ENCODE measurements around the gene ZEB2.

Gene ZEB2

DNA sequence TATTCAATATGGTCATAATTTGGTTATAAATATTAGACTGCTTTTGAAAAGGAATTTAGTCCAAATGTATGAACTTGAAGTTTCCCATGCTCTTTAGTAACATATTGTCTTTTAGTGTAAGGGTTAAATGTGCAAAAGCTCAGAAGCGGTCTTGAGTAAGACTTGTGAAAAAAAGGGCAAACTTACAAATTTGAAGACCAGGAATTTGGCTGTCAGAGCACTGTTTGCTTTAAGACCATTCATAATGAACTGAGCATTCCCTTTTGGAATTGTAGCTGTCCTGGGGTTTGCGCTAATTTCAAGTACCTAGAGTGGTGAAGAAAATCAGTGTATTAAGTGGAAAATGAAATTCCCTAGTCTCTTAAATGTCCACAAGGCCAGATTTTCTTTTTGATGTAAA lies 6.9 kb upstream of the ZEB2 start:
- DNase-seq: no peak

DNA sequence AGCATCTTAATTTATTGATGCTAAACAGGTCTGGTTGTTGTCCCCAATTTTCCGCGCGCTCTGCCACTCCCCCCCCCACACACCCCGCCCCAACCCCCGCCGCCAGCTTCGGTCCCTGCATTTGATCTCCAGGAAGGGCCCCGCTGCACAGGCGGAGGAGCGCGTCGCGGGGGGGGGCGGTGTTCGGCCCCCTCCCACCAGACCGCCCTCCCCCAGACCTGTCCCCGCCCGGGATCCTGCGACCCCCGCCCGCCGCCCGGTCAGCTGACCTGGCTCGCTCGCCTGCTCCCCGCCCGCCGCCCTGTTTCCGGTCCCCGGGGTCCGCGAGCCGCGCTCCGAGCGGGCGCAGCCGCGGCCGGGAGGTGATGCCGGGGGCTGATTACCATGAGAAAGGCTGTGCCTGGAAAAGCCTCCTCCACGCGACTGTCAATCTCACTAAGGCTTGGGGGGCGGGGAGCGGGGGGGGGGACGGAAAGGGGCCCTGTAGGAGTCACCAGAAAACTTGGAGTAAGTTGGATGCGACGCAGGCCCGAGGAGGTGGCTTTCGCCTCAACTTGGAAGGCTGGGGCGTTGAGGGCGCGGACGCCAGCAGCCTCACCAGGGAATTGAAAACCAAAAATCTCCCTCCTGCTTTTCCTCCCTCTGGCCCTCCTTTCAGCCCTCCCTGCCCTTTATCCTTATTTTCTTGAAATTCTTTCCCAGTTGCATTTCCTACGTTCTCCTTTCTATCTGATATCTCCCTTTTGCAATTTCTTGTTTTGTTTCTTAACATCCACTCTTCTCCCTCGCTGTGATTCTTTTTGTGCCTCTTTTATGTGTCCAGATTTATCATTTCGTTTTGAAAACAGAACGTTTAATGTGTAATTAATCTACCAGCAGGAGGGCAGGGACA lies 4.4 kb upstream of the ZEB2 start:
- DNase-seq: peak; percentile 89

DNA sequence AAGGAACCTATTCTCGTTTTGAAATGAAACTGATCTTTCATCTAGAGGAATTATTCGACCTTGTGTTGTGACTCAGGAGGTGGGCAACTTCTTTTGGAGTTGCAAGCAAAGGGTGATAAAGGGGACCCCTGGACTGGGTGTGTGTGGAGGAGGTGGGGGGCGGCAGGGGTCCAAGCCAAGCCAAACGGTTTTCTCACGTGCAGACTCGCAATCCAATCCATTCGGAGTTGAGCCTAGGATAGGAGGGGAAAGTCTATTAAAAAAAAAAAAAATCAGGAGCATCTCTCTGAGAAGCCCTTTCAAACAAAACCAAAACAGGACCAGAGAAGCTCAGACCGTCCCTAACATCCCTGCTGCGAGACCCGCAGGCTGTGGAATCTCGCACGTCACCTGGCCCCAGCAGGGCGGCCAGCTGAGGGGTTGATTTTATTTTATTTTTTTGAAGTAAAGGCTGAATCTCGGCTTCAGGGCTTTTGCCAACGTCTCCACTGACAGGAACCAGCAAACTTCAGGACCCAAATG lies 3.7 kb upstream of the ZEB2 start:
- DNase-seq: peak; percentile 77

DNA sequence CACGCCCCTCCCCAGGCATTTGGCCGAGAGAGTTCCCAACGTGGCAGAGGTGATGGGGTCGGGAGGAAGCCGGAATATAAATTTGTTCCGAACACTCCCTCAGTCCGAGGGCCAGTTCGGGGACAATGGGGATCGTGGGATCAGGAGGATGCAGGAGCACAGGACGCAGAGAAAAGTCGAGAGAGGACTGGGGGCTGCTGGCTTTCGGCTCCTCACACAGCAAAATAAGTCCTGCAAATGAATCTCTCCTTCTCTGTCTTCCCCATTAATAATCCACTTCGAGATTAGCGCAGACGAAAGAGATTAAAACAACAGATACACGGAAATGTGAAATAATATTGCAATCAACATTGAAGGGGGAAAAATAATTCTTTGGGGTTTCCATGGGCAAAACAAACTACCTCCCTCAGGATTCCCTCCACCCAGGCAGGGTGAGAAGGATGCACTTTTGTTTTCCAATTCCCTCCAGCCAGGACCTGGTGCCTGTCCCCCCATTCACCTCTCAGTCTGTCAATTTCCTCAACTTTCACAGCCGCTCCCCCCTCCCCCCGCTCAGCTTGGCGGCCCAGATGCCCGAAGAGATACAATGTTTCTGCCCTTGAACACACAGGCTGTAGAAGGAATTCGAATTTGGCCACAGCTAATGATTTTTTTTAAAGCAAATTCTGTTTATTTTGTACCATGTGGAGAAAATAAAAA lies 3.1 kb upstream of the ZEB2 start:
- no peak for DNase-seq

DNA sequence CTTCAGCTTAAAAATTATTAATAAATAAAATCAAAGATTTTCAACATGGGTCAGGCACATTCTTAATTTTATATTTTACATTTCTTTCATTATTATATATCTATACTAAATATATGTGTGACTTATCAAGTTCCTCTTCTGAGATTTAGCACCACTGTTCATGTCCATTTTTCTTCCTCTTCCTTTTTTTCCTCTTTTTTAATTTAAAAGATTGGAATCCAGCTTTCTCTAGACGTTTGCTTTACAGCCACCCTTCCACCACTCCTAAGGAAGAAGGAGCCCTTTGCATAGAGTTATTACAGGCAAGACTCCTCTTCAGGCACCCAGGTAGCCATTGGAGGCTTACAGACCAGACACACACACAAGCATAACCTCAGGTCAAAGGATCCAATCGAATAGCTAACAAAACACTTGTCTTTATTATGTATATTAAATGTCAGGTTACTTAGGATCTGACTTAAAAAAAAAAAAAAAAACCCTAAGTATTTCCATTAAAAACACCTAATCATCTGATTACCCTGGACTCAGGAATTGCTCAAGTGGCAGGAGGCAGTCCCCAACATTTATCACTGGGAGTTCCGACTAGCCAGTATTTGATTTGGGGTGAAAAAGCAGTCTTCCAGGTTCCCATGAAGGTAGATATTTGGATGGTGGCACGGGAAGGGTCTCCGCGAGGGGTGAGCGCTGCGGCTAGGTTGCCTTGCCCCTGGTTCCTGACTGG lies 2.4 kb upstream of the ZEB2 start:
- no peak for DNase-seq

DNA sequence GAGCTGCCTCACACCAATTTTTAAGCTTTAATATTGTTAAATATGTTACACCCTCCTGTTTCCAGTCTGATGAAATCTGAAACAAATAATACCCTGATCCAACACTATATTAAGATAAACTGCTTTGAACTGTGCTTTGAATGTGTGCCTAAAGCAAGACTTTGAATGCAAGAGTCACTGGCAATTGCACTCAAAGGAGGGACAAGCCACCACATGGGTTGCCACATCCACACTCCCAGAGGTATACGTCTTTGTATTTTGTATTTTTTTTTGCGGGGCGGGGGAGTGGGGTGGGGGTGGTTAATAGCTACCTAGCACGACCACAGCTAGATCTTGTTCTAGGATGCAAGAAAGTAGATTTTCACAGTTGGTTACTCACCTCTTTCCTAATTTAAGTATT lies 1.8 kb upstream of the ZEB2 start:
- DNase-seq: no peak

DNA sequence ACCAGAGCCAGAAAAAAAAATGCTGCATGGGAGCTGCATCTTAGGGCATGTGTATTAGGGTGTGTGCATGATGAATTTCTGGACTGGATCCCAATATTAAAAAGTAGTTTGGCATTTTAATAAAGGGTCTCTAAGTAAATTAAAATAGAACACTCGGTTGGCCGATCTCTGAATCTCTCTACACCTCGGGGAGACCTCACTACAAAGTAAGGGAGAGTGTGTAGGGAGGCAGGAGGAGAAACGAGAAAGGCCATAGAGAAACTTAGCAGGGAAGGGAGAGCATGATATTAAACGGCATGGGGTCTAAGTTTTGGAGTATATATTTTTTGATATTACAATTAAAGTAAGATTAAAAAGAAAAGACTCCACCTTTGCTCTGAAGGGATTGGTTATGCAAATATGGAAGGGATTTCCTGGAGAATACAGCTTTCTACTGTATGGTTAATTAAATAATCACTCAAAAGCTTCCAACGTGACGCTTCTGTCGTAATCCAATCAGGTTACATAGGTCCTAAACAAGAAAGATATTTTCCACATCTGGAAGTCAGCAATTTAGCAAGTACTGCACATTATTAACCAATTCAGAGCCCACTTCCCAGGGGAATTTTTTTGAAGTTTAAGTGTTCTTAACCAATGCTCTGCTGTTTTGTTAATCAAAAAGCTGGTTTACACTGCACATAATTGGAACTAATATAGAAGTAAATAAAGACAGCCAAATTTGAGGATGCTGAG lies 1.0 kb upstream of the ZEB2 start:
- no peak for DNase-seq

DNA sequence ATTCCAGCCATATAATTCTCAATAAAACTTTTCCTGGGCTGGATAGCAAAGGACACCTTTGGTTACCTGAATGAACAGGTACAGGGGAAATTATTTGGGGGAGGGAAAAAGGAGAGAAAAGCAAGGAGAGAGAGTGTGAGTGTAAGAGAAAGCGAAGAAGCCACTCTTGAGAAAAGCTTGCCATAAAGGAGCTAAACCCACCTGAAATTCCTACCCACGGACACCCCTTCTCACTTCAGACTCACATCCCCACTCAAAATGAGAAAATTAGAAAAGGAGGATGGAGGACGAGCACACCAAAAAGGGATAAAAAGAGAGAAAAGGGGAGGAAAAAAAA lies 354 bp downstream of the ZEB2 start:
- no peak for DNase-seq

DNA sequence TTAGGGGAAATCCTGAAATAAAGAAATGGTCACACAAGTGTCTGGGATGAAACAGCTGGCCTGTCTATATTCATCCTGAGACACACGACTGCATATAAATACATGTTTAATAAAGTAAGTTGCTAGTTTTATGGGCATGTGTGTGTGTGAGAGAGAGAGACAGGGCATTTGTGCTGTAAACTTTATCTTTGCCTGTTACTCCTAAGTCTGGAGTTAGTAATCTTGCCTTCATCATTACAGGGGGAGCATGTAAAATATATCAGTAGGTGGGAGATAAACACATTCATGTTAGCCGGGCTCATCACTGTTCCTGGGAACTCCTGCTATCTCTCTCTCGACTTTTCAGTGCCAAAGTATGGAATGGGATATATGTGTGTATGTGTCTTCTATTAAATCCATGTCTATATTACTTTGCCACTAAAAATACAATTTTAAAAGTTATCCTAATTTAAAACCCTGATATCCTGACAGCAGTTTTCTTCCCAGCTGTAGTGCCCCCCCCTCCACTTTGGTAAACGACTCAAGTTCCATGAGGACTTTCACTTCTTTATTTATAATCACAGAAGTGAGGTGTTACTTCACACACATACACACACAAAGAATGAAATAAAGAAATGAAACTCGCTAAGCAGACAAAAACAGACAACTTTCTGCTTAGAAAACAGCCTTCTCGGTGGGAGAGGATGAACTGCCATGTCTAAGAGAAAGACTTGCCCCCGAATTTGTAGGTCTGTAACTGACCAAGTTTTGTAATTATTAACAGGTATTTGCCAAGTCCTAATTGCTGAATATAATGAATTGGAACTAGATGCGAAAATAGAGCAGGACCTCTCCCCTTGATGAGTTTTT lies 947 bp downstream of the ZEB2 start:
- no peak for DNase-seq

DNA sequence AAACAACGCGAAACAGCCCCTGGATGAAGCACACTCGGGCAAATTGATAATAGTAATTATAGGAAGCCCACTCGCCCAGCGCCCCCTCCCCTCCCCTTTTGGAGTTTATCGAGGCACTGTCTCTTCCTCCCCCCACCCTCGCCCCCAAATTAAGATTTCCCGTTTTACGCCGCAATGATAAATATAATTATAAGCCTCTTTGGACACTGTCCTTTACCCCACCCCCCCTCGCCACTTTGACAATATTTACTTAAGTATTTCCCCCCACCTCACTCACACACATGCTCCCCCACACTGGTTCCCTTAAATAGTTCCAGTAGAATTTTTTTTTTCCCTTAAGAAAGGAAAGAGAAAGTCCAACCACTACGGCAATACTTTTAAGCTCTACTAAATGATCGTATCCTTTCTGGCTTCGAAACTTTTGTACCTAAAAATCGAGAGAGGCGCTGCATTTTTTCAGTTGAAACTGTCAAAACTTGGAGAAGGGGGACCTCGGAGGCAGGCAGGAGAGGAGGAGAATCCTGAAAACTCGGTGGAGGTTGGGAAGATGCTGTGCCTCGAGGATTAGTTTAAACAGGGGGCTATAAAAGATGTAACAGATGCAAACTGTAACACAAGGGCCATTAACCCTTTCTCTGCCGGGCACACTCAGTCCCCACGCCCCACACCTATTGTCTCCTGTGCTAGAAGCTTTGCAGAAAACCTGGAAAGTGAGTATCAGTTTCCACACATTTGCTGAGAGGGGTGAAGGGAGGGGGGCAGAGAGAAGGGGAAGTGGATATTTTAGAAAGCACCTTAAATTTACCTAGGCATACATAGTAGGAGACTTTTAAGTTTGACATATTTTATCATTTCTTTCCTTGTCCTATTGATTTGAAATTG lies 1.8 kb downstream of the ZEB2 start:
- no peak for DNase-seq

DNA sequence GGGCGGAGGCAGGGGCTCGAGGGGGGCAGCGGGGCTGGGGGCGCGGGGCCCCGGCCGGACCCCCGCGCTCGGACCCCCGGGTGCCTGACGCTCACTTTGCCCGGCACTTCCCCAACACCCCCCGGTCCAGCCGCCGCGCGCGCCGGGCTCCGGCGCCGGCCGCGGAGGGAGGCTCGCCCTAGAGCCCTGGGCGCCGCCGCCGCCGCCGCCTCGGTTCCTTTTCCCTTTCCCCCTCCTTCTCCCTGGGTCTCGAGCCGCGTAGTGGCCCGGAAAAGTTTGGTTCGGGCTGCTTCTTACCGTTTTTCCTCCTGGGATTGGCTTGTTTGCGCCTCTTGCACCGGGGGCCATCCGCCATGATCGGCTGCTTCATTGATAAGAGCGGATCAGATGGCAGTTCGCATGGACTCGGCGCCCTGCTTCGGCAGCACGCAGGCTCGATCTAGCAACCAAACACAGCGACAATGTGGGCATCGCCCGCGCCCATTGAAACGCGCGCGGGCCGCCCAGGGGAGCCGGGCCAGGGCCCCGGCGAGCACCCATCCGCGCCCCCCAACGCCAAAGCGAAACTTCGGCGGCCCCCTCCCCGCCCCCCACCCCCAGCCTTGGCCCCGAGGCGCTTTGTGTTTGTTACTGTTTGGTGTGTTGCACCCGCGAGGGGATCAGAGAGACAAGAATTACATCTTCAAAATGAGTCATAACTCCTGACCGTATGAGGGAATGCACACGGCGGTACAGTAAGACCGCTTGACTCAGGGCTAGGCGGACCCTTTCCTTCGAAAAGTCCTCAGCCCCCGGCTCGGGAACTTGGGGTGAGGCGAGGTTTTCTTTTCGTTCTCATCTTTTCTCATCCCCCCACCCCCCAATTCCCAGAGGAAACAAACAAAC lies 2.7 kb downstream of the ZEB2 start:
- DNase-seq: peak; percentile 83

DNA sequence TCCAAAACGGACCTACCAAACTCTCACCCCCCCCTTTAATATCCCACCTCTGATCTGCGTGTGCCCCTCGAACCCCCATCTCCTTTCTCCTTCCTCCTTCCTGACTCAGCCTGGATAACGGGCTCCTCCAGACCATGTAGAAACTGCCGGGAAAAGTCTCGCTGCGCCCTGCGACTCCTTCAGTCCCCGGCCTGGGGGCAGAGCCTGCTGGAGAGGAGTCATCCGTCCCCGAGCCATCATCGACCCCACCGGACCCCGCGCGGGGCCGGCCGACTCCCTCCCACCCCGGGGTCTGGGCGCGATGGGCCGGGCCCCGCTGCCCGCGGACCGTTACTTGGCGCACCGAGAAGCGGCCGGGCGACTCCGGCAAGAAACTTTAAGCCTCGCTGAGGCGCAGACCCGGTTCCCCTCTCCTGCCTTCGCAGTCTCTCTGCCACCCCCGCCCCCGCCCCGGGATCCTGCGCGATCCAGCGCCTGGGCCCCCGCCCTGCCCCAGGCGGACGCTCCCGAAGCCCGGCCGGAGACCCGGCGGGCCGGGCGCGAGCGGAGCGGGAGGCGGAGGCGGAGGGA lies 3.4 kb downstream of the ZEB2 start:
- no peak for DNase-seq

DNA sequence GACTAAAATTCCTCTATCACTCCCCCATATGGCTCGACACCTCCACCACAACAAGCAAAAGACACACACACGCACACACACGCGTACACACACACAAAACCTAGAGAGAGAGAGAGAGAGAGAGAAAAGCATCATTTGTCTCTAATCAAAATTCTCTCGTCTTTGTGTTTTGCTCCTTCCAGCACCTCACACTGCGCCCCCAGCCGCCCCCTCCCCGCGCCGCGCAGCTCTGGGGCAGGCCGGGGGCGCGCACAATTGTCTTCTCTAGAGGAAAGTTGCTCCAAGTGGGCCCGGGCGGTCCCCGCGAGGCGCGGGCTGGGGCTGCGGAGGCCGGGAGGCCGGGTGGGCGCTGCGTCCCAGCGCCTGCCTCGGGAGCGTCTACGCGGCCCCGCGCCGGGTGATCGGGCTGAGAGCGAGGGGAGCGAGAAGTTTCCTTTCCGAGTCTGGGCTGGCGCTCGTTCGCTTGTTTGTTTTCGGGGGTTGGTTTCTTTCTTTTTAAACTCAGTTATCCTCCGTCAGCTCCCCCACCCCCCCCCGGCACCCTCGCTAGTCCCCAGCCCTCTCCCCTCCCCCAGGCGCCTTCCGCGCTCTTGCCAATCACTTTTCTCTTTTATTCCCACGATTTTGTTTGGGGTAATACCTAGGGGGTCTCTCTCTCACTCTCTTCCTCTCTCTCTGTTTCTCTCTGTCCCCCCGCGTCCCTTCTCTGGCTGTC lies 4.1 kb downstream of the ZEB2 start:
- DNase-seq: no peak

DNA sequence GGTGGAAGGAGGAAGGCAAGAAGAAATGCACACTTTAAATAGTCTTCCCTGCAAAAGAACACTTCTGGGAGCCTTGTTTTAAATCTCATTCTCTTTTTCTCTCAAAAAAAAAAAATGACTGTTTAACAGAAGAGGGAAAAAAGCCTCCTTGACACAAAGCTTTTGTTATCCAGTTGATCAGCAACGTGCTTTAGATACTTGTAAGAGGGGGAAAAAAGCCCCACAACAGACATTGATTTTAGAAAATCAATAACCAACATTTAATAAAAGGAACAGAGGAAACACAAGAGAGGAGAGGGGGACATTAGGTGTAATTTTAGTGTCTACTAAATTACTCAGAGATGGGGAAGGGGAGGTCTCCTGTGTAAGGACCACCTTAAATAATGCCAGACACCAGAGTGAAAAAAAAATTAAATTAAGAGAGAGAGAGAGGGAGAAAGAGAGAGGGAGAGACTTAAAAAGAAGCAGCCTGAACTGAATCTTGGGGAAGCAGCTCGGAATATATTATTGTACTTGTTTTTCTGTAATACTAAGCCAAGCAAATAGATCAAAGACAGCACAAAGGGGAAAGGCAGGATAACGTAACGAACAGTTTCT lies 4.7 kb downstream of the ZEB2 start:
- no peak for DNase-seq

DNA sequence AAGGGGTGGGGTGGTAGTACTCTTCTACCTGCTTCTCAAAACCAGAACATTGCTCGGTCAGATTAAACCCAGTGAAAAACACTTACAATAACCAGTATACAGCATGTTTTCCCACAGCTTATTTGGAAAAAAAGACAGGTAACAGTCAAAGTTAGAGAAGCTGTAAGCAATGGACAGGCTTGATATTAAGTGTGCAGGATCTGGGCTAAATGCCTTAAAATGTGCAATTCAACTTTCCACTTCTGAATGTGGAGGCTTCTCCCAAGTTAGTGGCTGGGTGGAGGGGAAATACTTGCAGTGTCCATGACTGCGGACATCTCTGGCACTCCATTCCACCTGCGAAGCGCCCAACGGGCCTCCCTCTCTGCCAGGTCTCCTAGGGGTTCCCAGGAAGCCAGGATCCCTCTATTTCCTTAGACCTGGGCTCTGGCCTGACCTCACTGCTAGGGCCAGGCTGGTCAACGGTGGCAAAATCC lies 5.3 kb downstream of the ZEB2 start:
- DNase-seq: no peak

DNA sequence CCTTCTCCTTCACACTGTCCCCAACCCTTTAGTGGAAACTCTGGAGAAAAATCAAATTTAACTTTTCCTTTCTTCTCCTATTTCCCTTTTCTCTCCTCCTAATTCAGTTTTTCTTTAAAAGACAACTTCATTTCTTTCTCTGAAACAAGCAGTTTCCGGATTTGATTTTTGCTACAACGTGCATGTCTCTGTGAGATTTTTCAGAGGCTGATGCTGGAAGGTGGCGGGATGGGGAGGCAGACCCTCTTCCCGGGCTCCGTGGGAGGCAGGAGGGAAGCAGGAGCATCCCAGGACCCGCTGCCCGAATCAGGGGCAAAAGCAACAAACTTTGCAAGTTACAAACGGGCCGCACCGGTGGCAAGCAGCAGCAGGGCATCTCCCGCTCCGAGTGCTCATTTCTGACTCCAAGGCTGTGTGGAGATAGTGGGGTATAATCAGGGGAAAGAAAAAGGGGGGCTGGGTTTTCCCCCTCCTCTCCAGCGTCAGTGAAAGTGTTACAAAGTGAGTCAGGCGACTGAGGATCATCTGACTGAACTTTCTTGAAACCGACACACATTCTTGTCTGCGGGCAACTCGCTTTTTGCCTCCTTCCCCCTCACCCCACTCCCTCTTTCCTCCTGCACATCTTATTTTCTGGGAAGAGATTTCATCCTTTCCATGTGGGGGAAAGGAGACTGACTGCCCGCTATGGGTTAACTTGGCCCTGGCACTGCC lies 6.4 kb downstream of the ZEB2 start:
- DNase-seq: peak; percentile 79

DNA sequence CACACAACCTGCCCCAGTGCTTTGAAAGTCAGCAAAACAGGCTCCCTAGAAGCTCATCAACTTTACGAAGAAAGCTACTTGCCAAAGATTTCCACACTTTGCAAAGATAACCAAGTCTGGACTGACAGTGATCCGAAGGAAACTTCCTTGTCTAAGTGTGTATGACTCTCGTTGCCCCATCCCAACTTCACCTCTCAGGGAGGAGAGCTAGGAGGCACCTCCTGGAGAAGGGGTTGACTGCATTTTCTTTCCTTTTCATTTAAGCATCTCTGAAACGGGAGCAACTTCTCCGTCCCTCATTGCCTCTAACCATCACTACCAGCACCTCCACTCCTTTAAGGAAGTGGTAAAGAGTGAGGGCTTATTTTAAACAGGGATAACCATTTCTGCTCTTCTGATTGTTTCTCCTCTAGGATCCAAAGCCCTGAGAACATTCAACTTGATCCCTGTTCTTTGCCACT lies 7.0 kb downstream of the ZEB2 start:
- DNase-seq: no peak

Data from islet precursor cell (in vitro differentiated cells).